GM18498 (cell line): ENCODE results near the gene OR4K17.
"Not testable (repeated sequence)": the region's sequence is repeated elsewhere in the genome, so short reads cannot be mapped to it uniquely, and the experiment has no call there.

Source experiments
- ATAC-seq: cut with Tn5 transposase; IDR thresholded peaks from one replicate; pipeline ENCODE4 v1.9.1; 2021; ENCODE audit warnings: mild to moderate bottlenecking, moderate library complexity; ENCODE audit not compliant: unreplicated experiment

The OR4K17 gene, protein sequence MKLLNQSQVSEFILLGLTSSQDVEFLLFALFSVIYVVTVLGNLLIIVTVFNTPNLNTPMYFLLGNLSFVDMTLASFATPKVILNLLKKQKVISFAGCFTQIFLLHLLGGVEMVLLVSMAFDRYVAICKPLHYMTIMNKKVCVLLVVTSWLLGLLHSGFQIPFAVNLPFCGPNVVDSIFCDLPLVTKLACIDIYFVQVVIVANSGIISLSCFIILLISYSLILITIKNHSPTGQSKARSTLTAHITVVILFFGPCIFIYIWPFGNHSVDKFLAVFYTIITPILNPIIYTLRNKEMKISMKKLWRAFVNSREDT

DNA sequence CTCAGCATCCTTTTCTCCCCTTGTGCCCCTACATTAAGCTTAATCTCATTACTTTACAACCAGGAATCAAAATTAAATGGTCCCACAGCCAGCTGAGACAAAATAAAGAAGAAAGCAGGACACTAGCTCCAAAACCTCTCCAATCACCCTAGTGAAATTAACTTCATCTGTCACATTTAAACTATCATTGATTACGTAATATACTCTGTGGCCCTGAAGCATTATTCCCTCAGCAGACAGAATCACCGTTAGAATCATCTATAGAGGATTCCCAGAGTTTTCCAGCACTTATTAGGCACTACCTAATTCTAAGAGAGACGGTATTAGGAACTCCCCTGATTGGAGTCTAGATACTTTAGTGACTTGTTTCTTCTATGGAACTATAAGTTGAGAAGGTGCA is at the start of gene OR4K17:
Gene OR4K17, plus strand, starts transcription at position 302 of the 400 bp plus-strand sequence. CDS start 6,761 bp downstream, outside the sequence.
- ATAC-seq, result no peak

DNA sequence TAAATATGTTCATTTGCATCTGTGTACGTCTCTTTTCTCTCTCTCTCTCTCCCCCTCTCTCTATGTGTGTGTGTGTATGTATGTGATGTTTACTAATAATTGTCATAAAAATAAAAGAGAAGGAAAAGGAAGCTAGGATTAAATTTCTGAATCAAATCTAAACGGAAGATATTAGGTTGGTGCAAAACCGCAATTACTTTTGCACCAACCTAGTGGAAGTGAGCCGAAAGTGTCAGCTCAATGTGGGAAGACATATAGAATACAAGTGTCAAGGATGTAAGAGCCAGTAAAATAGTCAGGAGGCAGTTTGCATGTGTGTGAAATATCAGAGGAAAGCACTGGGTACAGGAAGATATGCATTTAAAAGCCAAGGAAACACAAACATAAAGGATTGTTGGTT is 18.5 kb upstream of the OR4K17 start:
- ATAC-seq, result no peak

DNA sequence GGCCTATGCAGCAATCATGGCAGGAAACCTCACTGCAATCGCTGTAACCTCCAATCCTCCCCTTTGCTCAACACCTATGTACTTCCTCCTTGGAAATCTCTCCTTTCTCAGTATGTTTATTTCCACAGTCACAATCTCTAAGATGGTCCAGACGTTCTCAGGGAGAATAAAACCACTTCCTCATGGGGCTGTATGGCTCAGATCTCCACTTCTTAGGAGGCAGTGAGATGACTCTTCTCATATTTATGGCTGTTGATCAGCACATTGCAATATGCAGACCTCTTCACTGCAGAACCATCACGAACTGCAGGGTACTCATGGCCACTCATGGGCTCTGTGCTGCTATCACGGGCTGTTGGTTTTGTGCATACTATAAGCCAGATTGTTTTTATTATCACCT is 17.1 kb upstream of the OR4K17 start:
- no peak for ATAC-seq

DNA sequence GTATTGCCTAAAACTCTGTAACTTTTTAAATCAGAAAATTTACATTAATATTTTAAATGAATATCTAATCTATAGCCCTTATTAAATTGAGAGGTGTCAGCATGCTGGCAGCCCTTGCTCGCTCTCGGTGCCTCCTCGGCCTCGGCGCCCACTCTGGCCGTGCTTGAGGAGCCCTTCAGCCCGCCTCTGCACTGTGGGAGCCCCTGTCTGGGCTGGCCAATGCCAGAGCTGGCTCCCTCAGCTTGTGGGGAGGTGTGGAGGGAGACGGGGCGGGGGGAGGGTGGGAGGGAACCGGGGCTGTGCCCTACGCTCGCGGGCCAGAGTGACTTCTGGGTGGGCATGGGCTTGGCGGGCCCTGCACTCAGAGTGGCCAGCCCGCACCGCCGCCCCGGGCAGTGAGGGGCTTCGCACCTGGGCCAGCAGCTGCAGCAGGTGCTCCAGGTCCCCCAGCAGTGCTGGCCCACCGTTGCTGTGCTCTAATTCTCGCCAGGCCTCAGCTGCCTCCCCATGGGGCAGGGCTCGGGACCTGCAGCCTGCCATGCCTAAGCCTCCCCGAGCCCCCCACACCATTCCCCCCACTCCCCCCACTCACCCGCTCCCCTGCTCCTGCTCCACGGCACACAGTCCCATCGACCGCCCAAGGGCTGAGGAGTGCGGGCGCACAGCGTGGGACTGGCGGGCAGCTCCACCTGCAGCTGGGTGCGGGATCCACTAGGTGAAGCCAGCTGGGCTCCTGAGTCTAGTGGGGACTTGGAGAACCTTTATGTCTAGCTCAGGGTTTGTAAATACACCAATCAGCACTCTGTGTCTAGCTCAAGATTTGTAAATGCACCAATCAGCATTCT is 11.4 kb upstream of the OR4K17 start:
- not testable (repeated sequence) for ATAC-seq

DNA sequence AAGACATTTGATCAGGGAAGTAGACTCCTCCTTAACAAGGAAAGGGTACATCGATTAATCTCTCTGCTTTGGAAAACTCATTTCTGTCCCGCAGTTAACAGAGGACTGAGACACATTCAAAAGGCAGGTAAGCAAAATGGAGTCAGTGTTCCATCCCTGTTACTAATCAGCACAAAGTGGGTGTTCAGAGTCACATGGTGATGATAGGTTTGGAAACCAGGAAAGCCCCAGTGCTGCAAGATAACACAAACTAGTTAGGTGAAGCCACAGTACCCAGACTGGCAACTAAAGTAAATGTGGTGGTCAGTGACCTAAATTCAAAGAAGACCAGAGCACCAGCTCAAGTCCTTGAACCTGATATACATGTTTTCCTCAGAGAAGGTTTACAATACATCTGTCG is 1.8 kb downstream of the OR4K17 start:
- no peak for ATAC-seq

DNA sequence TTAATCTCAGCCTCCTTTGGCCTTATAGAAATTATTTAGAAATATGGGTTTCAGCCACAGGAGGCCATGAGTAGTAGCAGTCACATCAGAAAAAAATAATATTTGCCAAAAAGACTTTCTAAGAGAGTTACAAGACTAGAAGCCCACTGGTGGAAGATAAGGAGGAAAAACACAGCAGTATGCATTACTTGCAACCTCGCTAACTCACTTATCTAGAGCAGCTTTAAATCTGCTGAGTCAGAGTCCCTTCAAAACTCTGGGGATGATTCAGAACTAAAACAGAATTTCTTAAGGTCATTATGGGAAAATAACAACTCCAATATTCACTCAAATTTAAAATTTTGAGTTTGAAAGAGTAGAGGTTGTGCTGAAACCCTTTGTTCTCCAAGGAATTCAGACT is 6.2 kb downstream of the OR4K17 start:
- ATAC-seq, result no peak

DNA sequence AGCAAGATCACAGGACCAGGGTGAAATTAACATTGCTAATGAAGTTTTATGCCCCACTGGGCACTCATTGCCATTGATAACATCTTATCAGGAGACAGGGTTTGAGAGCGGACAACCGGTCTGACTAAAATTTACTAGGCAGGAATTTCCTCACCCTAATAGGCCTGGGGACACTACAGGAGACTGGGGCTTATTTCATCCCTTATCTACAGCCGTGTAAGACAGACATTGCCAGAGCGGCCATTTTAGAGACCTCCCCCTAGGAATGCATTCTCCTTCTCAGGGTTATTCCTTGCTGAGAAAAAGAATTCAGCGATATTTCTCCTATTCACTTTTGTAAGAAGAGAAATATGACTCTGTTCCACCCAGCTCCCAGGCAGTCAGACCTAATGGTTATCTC is 8.3 kb downstream of the OR4K17 start:
- ATAC-seq, result no peak

DNA sequence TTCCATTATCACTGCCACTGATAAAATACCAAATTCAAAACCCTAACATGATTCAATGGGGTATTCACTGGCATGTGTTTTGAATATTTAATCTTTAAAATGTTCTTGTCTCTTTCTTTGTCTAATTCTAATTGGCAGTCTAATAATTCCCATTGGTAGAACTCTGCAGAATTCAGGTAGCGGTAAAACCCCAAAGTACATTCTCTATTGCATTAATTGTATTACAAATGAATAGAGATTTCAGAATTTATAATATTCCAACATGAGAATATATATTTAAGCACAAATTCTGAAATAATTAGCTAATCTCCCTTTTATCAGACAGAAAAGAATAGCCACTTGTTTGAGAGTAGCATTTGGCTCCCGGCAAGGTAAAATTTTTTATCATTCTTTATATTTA is 28.0 kb downstream of the OR4K17 start, which contains the start of gene OR4N5:
Gene OR4N5, plus strand, starts transcription at position 301 of the 400 bp plus-strand sequence. CDS start 4,916 bp downstream, outside the sequence.
- no peak for ATAC-seq

DNA sequence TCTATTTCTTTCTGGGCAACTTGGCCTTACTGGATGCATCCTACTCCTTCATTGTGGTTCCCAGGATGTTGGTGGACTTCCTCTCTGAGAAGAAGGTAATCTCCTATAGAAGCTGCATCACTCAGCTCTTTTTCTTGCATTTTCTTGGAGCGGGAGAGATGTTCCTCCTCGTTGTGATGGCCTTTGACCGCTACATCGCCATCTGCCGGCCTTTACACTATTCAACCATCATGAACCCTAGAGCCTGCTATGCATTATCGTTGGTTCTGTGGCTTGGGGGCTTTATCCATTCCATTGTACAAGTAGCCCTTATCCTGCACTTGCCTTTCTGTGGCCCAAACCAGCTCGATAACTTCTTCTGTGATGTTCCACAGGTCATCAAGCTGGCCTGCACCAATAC is 33.4 kb downstream of the OR4K17 start:
- no peak for ATAC-seq

DNA sequence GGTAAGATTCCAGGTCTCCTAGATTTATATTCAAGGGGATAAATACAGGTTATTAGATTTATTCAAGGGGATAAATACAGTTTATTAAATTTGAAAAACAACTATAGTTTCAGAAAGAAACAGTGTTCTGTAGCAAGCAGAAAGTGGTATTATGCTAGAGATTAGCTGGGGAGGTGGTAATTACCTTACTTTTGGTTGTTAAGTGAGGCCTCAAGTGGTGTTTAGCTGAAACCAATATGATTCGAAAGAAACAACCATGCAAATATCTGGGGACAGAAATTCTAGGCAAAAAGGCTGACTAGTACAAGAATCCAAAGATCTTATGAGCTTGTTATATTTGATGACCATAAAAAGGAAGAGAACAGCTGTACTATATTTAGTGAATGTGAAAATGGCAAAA is 34.3 kb downstream of the OR4K17 start:
- no peak for ATAC-seq

DNA sequence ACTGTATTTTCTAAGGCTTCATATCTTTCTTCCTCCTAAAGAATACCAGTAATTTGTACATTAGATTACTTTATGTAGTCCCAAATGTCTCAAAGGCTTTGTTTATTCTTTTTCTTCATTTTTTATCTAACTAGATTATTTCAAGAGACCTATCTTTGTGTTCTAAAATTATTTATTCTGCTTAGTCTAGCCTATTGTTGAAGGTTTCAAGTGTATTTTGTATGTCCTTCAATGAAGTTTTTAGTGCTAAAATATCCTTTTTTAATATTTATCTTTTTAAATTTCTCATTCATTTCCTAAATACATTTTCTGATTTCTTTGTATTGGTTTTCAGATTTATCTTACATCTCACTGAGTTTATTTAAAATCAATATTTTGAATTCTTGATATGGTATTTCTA is 53.9 kb downstream of the OR4K17 start:
- ATAC-seq, result no peak

DNA sequence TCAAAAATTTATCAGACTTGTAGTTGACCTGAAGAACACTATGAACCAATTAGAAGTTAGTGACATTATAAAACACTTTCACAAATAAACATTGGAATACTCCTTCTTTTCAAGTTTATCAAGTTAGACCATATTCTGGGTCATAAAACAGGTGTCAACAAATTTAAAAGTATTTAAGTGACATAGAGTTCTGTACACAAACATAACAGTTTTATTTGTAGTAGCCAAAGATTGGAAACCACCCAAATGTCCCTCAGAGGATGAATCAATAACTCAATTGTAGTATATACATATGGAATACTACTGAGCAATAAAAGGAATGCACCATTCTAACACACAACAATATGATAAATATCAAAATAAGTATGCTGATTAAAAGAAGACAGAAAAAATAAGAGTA is 56.6 kb downstream of the OR4K17 start:
- no peak for ATAC-seq

DNA sequence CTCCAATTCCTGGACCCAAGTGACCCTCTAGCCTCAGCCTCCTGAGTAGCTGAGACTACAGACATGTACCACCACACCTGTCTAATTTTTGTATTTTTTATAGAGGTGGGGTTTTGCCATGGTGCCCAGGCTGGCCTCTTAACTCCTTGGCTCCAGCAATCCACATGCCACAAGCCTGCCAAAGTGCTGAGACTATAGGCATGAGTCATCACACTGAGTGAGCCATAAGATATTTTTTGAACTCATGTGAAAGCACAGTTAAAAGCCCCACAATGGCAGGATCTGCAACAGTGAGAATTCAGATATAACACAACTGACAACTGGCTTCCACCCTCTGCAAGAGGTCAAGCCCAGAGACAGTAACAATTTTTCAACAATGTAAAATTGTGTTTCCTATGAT is 59.3 kb downstream of the OR4K17 start:
- not testable (repeated sequence) for ATAC-seq
